GM15510 (cell line): ENCODE measurements around the gene ARAF.
A peak's percentile ranks its signal among the peaks of the same experiment; 100 is the strongest.

Source experiments
- POLR2A ChIP-seq: IDR thresholded peaks from 3 replicates; pipeline ENCODE4 v1.6.1; 2011; ENCODE audit warnings: borderline replicate concordance; ENCODE audit not compliant: insufficient read length; ENCODE audit errors: extremely low read depth

The ARAF gene

DNA sequence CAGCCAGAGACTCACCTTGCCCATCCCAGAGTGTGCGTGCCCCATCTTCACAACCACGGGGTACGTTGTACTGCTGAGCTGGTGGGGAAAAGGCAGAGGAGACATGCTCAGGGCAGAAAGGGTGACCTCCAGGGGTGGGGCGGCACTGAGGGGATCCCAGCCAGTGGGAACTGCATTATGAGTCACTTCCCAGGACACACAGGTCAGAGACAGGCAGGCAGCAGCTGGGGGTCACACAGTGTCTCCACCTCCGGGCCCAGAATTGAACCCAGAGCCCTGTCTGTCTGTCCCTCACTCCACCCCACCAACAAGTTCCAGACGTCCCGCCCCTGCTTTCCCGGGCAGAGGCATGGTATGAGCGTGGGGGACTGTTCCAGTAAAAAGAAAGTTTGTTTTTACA is 16.4 kb downstream of the ARAF start:
- no peak for TF ChIP-seq POLR2A

DNA sequence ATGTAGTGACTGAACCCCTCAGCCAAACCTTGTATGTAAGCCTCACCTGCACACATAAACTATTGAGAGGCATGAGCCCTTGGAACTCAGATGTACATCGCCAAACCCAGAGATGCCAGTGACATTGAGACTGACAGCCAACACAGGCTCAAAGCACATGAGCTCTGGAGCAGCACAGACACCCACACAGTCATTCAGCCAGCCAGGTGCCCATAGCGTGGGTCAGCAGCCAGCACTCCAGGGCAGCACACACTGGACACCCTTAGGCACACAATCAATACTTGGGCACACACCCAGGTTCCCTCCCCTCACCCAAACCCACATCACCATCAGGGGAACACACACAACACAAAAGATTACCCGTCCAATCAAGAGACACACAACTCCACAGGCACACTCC is 16.9 kb downstream of the ARAF start:
- no peak for TF ChIP-seq POLR2A

DNA sequence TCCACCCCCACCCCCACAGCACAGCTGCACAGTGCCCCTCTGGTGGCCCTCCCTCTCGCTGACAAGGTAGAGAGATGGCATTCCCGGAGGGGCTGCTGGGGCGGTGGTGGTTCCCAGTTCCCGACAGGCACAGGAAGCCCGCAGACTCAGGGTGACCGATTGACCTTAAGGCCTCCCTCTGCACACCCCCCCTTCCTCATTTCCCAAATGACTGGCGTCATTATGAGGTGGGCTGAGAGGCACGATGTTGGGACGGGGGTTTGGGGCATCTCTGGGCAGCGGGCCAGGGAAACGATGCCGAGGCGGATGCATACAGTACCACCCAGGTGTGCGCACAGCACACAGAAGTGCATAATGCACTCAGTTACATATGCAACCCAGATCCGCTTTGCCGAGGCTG is 17.7 kb downstream of the ARAF start:
- no peak for TF ChIP-seq POLR2A

DNA sequence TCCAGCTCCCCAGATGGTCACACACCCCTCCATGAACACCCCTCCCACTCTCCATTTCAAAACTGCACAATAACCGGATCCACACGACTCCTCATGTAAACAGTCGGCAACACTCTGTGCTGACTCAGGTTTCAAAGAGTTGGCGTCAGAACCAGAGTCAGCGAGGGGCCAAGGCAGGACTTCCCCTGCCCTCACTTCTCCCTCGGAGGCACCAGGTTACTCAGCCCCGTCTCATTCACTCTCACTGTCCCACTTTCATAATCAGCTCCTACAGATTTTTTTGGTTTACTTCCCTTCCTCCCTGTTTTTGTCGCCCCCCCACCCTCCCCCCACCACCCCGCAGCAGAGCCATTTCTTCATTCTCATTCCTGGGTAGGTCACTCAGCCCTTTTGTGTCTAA is 18.5 kb downstream of the ARAF start:
- no peak for TF ChIP-seq POLR2A

DNA sequence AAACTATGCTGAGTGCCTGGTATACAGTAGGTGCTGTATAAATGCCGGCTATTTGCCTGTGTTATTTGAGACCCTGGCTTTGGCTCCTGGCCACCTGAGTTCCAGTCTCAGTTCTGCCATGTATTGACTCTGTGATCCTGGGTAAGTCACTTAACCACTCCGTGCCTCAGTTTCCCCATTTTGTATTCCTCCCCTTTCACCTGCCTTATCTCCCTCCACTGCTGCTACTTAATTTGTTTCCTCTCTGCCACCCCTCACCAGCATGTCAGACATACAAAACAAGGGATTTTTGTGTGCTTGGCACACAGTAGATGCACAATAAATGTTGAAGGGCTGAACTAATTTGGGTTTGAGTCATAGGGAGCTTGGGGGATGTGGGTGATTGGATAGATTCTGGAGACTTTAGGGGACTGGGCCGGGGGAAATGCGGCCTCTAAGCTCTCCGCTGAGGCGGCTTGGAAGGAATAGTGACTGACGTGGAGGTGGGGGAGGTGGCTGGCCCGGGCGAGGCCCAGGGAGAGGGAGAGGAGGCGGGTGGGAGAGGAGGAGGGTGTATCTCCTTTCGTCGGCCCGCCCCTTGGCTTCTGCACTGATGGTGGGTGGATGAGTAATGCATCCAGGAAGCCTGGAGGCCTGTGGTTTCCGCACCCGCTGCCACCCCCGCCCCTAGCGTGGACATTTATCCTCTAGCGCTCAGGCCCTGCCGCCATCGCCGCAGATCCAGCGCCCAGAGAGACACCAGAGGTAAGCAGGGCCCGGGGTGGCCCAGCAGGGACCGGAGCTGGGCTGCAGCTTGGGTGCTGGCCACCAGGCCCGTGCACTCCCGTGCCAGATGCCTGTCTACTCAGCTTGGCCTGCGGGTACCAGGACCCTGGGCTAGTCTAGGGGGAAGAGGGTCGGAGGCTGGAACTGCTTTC is 21.0 kb downstream of the ARAF start, which contains the start of gene TIMP1:
Gene TIMP1, plus strand, starts transcription at position 706 of the 917 bp plus-strand sequence. CDS start 980 bp downstream, outside the sequence.
- TF ChIP-seq POLR2A = peak; percentile 61

DNA sequence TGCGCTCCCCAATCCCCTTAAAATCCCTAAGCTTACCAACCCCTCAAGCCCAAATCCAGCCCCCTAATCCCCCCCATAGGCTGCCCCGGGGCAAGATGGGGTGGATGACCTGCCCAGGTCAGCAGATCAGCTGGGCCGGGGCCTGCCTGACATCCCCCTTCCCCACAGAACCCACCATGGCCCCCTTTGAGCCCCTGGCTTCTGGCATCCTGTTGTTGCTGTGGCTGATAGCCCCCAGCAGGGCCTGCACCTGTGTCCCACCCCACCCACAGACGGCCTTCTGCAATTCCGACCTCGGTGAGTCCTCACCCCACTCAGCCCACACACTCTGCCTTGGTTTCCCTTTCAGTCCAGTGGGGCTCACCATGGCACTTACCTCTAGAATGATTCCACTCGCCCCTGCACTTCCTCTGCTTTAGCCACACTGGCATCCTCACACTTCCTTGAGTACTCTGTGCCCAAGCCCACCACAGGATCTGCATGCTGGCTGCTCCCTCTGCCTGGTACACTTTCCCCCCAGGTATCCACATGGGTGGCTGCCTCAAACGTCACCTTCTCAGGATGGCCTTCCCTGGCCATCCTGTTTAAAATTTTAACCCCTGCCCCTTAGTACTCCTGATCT is 22.3 kb downstream of the ARAF start:
- no peak for TF ChIP-seq POLR2A

DNA sequence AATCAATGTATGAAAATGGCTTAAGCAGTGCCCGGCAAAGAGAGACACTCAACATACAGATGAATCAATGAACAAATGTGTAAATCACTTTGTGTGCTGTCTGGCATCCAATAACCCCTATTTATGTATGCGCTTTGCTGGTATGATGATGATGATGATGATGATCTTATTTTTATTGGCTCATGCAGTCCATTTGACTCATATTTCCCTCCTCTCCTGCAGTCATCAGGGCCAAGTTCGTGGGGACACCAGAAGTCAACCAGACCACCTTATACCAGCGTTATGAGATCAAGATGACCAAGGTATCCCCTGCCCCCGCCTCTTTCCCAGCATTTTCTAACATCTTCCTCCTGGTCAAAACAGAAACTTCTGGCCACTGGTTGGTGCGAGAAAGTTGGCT is 23.7 kb downstream of the ARAF start:
- no peak for TF ChIP-seq POLR2A

DNA sequence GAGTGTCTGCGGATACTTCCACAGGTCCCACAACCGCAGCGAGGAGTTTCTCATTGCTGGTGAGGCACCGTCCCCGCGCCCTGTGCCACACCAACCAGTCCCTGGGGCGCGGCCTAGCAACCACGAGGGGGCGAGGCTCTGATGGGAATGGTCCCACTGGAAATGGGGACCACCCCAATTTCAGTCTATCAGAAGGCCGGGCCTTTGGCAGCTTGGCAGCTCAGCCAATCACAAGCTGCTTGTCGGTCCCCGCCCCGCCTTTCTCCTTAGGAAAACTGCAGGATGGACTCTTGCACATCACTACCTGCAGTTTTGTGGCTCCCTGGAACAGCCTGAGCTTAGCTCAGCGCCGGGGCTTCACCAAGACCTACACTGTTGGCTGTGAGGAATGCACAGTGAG is 24.3 kb downstream of the ARAF start:
- TF ChIP-seq POLR2A = no peak

DNA sequence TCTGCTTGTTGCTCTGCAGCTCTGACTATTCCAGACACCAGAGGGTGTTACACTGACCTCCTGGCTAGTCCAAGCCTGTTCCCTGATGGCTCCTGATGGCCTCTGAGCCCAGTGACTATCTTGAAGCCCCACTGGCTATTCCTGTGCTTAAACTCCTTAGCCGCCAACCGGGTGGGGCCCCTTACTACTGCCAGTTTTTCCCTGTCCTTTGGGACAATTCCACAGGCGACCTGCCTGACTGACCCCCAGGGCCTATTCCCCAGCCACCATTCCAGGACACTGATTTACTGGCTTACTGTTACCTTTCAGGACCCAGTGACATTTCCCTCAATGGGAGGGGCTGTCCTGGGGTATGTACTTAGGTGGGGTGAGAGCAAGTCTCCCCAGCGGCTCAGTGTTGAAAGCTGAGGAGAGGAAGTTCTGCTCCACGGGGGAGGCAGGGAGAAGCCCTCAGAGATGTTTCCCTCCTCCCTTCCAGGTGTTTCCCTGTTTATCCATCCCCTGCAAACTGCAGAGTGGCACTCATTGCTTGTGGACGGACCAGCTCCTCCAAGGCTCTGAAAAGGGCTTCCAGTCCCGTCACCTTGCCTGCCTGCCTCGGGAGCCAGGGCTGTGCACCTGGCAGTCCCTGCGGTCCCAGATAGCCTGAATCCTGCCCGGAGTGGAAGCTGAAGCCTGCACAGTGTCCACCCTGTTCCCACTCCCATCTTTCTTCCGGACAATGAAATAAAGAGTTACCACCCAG is 25.2 kb downstream of the ARAF start:
- no peak for TF ChIP-seq POLR2A

DNA sequence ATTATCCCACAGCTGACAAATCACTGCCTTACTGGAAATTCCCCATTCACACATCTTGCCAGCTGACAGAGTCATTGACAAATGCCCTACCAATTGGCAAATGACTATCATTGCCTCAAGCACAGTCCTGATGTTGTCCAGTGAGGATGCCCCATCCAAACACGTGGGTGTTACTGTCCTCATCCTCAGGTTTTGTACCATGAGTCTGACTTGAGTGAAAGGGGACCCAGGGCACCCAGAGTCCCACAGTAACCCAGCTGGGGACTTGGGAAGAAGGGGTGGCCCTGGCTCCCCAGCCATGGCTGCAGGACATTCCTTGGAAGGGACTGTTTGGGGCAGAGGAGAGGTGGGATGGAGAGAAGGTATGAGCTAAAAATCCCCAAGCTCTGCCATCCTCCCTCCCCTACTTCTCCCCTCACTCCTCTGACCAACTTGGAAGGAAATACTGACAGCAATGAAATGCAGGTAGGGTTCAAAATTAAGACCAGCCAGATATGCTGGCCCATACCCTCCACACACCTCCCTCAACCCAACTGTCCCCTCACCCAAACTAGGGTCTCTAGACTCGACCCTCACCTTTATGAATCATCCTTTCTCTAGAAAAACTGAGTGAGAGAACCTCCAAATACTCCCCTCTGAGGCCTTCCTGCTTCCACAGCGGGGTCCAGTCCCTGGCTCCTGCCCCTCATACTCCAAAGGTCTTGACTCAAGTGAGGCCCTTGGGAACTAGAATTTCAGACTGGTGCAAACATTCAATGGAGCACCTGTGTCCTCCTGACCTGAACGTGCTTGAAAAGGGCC is 26.3 kb downstream of the ARAF start:
- no peak for TF ChIP-seq POLR2A

DNA sequence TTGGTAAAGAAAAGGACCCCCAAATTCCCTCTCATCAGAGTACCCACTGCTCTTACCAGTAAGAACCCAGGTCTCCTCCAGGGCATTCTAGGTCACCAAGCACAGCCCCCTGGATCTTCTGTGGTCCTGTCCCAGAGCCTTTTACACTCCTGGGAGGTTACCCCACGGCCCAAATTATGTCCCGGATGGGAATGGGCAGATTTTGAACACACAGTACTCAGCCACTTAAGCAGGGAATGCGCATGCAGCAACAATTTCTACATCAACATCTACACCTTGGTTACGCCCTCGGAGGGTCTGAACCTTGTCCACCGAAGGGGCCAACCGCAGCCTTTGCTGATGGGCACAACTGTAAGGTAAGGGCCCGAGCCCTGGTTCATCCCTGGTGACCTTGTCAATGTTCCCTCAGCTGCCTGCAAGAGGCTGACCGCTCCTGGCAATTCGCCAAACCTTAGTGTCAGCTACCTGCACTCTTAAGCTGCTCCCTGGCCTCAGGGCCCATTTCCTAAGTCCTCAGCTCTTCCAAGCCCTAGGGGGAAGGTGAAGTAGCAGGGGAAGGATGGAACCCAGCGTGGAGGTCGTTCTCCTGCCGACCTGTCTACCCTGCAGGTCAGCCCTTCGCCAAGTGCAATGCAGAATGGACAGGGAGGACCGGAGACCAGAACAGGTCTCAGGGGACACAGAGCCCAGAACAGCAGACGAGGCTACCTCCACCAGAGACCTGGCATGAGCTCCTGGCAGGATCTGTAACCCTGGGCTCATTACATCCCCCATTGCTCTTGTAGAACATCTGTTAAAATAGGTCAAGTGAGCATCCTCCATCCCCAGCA is 27.1 kb downstream of the ARAF start:
- TF ChIP-seq POLR2A = no peak

DNA sequence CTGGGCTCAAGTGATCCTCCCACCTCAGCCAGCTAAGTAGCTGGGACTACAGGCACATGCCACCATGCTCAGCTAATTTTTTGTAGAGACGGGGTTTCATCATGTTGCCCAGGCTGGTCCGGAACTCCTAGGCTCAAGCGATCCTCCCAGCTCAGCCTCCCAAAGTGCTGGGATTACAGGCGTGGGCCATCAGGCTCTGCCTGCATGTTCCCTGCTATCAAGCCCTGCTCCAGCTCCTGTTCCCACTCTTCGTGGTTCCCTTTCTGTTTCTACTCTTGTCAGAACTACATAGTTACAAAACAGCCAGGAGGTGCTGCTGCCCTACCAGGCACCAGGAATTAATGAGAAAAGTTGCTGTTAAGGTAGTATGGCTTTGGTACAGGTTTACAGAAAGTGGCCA is 30.0 kb downstream of the ARAF start:
- no peak for TF ChIP-seq POLR2A

DNA sequence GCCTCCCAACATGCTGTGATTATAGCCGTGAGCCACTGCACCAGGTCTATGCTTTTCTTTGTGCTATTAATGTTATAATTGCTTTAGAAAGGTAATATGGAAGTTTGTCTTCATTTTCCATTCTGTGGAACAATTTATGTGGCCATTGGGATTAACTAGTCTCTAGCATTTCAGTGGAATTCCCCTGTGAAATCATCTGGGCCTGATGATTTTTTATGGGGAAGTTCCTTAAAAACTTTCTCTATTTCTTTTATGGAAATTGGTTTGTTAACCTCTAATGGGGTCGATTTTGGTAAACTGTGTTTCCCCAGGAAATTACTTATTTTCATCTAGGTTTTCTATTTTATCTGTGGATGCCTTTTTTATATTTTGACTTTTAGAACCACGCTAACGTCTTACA is 32.5 kb downstream of the ARAF start:
- no peak for TF ChIP-seq POLR2A
